NB4 (cell line): ENCODE results near the gene SRSF2.

Source experiments
- CTCF ChIP-seq: IDR thresholded peaks from one replicate; pipeline ENCODE4 v1.5.1; 2012; ENCODE audit warnings: low read depth, low read length
- MYC ChIP-seq: IDR thresholded peaks from 2 replicates; pipeline ENCODE4 v1.6.1; 2011; ENCODE audit warnings: low read depth, low read length
- POLR2A ChIP-seq: IDR thresholded peaks from 2 replicates; pipeline ENCODE4 v1.6.1; 2011; ENCODE audit warnings: mild to moderate bottlenecking; ENCODE audit not compliant: insufficient read length; ENCODE audit errors: extremely low read depth

GRCh38 chr17:76742958-76743357, 5.8 kb upstream of the SRSF2 start:
- TF ChIP-seq POLR2A (no peak), CTCF (no peak), MYC (no peak)
